ENCODE data around the gene ITIH2.
"Not testable (repeated sequence)": the region's sequence is repeated elsewhere in the genome, so short reads cannot be mapped to it uniquely, and the experiment has no call there.

ITIH2 gene

DNA sequence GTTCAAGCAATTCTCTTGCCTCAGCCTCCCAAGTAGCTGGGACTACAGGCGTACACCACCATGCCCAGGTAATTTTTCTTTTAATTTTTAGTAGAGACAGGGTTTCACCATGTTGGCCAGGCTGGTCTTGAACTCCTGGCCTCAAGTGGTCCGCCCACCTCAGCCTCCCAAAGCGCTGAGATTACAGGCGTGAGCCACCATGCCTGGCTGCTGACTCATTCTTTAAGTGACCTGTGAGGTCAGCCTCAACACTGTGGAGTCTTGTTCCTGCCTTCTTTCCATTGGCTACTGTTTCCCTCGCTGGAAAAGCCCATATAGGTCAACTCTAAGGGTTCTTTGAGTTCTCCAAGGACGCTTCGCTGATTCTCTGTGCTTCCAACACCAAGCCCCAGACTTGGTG lies 45.5 kb downstream of the ITIH2 start:
- DNase-seq = not testable (repeated sequence)

GRCh38 chr10:7750222-7750621 lies 47.1 kb downstream of the ITIH2 start:
- no peak for DNase-seq

DNA sequence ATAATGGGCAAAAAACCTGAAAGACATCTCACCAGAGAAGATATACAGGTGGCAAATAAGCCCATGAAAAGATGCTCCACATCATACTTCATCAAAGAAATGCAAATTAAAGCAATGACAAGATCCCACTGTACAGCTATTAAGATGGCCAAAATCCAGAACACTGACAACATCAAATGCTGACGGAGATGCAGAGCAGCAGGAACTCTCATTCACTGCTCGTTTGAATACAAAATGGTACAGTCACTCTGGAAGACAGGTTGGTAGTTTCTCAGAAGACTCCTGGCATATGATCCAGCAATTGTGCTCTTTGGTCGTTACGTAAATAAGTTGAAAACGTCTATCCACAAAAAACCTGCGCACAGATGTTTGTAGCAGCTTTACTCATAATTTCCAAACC lies 49.1 kb downstream of the ITIH2 start:
- DNase-seq = no peak

GRCh38 chr10:7755103-7755502 lies 52.0 kb downstream of the ITIH2 start:
- DNase-seq = no peak

DNA sequence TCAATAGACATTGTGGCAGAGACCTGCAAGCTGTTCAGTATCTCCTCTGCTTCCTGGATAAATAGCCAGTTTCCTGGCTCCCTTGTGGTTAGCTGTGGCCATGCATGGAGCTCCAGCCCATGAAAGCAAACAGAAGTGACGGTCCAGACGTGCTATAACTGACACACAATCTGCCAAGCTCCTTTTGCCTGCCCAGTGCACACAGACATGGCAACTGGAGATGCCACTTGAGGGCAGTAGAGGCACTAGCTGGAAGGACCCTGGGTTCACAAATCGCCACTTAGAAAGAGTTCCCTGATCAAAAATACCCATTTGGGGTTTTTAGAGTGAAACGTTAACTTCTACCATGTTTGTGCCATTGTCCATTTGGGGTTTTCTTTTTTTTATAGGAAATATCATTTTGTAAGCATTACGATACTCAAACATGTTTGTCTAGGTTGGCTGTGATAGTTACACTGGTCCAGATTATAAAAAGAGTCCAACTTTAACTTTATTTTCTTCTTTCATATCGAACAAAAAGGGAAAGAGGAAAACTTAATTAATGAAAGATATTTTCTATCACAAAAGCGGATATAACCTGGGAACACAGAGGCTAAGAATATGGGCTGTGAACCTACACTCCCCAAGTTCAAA lies 53.4 kb downstream of the ITIH2 start:
- peak; percentile 14 for DNase-seq

- DNase-seq = no peak
Observed at GRCh38 chr10:7763929-7764328, 60.8 kb downstream of the ITIH2 start.

DNA sequence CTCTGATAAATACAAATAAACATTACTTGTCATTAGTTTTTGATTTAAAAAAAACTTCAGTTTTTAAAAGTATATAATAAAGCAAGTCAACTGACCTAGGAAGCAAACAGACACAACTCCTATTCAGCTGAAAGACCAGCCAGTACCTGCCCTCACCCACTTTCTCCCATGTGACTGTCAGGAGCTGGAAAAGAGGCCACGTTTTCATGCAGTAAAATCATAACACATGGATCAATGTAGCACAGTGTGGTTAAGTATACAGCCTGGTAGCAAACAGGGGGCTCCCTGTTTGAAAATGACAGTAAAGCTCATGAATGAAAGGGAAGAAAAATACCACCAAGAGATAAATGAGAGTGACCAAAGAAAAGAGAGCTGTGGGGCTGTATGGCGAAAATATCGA lies 63.1 kb downstream of the ITIH2 start:
- no peak for DNase-seq

DNA sequence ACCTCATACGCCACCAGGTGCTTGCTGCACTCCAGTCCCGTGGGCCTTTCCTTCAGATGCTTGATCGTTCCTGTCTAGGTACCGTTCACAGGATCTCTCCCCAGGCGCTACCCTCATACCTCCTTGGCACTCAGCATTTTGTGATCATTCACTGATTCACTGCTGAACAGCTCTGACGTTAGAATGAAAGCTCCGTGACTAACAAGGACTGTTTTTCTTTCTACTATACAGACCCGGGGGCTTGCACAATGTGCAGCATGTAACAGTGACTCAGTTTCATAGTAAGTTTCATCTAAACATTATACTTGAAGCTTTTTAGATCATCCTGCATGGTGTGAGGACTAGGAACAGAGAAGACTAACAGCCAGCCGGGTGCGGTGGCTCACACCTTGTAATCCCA lies 64.1 kb downstream of the ITIH2 start:
- no peak for DNase-seq

GRCh38 chr10:7768417-7768816 lies 65.3 kb downstream of the ITIH2 start:
- DNase-seq = no peak

DNA sequence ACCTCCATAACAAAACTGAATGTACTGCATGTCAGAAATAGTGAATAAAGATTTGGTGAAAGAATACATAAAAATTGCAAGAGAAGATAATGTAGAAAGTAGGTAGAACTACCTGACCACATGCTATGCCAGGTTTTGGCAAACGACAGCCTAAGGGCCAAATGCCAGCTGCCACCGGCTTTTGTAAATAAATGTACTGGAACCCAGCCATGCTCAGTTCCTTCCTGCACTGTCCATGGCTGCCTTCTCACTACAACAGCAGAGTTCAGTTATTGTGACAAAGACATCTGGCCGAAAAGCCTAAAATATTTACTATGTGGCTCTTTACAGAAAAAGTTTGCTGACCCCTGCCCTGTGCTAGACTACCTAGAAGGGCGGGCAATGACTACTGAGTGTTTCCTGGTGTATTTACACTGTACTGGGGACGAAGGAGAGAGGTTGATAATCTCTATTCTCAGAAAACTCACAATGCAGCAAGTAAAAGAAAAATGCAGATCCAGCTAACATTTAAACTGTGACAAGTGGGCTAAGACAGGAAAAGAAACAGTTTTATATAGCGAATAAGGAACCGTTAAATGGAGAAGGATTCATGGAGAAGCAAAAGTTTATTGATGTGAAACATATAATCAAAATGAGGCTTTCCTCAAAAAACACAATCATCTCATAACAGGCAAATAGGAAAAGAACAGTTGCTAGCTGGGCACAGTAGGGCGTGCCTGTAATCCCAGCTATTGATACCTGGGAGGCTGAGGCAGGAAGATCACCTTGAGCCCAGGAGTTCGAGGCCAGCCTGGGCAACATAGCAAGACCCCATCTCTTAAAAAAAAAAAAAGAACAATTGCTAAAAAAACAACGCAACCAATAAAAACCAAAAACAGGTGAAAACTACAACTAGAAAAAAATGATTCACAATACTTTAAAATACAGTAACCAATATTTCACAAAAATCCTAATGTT lies 71.0 kb downstream of the ITIH2 start:
- DNase-seq = no peak

DNA sequence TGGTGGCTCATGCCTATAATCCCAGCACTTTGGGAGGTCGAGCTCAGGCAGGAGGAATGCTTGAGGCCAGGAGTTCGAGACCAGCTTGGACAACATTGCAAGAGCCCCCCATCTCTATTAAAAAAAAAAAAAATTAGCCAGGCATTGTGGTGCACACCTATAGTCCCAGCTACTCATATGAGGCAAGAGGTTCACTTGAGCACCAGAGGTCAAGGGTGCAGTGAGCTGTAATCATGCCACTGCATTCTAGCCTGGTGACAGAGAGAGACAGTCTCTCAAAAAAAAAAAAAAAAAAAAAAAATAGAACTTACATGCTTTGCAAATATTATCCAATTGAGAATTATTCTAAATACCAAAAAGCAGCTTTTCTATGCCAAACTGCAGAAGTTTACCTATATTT lies 73.7 kb downstream of the ITIH2 start:
- no peak for DNase-seq

GRCh38 chr10:7782194-7782593 lies 79.1 kb downstream of the ITIH2 start:
- not testable (repeated sequence) for DNase-seq

GRCh38 chr10:7786430-7786829 lies 83.3 kb downstream of the ITIH2 start:
- no peak for DNase-seq

DNA sequence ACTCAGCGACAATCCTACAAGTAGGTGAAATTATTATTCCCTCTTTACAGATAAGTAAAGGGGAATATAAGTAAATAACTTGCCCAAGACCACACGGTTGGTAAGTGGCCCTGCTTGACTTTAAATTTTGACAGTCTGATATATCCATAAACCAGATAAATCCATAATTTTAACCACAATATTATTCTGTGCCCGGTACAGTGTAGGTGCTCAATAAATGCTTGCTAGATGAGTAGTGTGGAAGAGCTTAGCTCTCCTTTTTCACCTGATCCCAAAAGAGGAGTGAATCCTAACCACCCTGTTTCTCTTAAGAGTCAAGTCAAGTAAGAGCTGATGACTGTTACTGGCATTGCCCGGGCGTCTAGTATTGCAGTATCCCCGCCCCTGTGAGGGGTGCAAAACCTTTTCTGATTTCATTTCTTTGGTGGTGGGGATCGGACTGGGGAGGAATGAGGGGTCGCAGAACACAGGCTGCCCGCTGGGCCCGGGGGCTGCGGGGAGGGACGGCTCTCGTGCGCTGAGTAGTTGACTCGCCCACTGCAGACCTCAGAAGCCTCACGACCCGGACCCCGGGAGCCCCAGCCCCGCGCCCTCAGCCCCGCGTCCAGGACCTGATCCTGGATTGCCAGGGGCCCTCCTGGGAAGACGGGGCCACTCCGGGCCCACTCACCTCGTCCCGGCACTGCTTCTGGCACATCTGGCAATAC lies 84.2 kb downstream of the ITIH2 start:
- no peak for DNase-seq

DNA sequence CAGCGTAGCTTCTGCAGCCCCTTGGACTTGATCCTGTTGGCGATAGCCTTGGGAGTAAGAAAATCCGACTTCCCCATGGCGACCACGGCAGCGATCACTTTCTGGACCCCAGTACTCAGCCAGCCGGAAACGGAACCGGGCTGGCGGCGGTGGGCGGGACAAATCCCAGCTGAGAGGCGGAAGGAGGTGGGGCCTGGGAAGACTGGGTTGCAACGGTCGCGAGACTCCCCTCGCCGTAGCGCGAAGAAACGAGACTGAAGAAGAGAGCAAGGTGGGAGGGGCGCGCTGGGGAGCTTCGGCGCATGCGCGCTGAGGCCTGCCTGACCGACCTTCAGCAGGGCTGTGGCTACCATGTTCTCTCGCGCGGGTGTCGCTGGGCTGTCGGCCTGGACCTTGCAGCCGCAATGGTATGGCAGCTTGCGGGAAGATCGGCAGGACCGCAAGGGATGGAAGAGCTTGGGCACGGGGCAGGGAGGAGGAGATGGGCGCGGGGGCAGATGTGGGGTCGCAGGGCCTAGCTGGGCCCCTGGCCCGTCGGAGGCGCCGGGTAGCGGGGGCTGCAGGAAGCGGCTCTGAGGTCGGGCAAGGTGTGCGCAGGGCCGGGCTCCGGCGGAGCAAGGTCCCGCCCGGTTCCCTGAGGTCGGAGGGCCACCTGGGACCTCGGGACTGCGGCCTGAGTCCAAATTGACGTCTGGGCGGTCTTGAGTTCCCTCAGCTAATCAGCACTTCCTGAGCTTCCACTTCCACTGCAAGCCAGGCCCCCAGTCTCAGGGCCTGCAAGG lies 84.9 kb downstream of the ITIH2 start, which contains the start of the genes ATP5F1C and KIN:
TSS of gene ATP5F1C (plus strand) at position 321 of the 782 bp plus-strand sequence. CDS start at position 352, 31 bp downstream.
TSS of gene KIN (minus strand) at position 137 of the 782 bp plus-strand sequence. CDS start at position 77, 60 bp downstream.
- DNase-seq = peak; percentile 97

DNA sequence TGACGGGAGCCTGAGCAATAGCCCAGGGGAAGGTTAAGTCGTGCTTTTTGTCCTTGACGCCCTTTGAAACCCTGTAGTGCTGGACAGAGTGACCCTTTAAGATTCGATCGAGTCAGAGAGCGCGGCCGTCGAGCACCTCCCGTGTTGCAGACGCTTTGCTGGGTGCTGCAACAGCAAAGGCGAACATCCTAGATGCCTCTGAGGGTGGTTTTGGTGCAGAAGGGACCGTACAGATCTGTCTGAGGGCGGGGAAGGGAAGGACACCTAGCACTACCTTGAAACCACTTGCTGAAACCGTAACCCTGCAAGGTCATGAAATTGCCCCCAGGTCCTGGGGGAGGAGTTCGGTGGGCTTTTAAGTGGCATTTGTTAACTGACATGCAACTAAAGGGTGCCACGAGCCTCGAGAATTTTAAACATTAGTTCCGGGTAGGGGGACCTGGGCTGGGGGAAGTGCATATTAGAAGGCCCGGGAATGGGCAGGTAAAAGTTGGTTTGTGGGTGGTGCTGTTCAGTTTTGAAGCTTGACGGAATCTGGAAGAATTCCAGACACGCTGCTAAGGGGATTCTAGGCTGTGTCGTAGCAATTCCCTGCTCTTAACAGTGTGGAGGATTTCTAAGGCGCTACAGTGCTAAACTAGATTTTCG lies 85.6 kb downstream of the ITIH2 start:
- no peak for DNase-seq

- no peak for DNase-seq
Observed at GRCh38 chr10:7789390-7789789, 86.3 kb downstream of the ITIH2 start.

DNA sequence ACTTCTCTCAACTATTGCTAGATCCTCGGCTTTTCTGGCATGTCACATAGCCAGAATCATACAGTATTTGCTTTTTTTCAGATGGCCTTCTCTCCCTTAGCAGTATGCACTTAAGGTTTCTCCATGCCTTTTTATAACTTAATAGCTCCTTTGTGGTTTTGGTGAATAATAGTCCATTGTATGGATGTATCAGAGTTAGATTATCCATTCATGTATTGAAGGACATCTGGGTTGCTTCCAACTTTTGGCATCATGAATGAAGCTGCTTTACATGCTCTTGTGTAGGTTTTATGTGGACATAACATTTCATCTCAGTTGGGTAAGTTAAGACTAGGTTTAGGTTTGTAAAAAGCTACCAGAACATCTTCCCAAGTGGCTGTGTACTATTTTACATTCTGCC lies 89.4 kb downstream of the ITIH2 start:
- no peak for DNase-seq

- no peak for DNase-seq
Observed at GRCh38 chr10:7794251-7795026, 91.3 kb downstream of the ITIH2 start.

DNA sequence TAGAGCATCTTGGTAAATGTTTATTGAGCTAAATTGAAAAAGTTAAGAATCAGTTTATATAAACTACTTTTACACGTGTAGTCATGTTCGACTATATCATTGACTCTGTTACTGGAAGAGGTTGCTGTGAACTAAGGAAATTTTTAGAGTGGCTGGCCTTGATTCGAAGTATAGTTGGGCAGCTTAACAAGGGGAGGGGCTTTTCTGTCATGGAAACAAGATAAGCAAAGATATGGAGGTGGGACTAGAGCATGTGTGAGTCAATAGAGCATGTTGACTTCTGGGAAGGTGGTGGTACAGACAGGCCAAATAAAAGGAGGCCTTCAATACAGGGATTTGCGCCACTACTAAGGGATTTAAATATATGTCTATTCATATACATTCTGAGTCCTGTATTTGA lies 92.5 kb downstream of the ITIH2 start:
- no peak for DNase-seq

GRCh38 chr10:7797582-7797981 lies 94.5 kb downstream of the ITIH2 start:
- DNase-seq = no peak
